UCSD-AML1 (cell line): ENCODE data around the gene RHD.
"Not testable (repeated sequence)": the region's sequence is repeated elsewhere in the genome, so short reads cannot be mapped to it uniquely, and the experiment has no call there.

Source experiments
- DNase-seq: peaks from one replicate; lab custom pipeline; 2025; ENCODE audit not compliant: unreplicated experiment; lab: John Stamatoyannopoulos, UW

Gene RHD

DNA sequence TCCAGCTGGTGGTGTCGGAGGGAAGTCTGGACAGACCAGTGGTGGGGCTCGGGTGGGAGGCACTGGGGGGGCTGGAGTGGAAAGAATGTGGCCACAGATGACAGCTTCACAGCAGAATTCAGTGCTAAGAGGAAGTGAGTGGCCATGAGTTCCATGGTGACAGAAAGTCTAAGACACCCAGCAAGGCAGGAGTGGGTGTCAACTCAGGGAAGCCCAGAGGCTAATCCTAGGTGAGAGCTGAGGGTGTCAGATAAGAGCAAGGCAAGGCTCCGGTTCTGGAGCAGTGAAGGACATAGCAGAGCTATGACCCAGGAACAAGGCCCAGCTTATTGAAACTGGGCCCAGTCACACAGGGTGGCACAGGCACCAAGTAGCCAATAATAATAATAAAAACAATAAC is 30.0 kb downstream of the RHD start:
- DNase-seq = not testable (repeated sequence)

DNA sequence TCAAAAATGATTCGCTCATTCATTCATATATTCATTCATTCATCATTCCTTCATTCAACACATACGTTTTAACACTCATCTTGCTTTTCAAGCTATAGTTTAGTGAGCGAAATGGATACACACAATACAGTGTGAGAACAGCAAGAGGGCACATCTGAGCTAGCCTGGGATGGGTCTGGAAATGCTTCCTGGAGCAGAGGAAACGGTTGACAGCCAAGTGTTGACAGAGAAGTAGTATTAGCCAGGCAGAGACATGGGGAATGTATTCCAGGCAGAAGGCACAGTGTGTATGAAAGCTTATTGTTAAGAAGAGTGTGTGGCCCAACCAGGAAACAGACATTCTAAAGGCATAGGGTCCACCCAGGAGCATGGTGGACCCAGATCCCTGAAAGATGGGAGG is 32.6 kb downstream of the RHD start:
- not testable (repeated sequence) for DNase-seq

DNA sequence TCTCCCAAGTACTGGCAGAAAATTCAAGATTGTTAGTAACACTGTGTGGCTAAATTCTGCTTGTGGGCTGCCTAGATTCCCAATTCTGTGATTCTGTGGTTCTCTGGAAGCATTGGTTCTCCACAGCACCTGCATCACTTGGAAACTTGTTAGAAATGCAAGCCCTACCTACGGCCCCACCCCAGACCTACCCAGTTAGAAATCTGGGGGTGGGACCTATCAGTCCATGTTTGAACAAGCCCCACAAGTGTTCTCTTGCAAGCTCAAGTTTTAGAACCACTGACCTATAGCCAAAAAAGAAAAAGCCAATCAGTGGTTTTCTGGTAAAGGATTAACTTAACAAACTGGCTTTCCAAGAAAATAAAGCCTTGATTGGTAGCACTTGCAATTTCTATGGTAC is 35.9 kb downstream of the RHD start:
- not testable (repeated sequence) for DNase-seq

DNA sequence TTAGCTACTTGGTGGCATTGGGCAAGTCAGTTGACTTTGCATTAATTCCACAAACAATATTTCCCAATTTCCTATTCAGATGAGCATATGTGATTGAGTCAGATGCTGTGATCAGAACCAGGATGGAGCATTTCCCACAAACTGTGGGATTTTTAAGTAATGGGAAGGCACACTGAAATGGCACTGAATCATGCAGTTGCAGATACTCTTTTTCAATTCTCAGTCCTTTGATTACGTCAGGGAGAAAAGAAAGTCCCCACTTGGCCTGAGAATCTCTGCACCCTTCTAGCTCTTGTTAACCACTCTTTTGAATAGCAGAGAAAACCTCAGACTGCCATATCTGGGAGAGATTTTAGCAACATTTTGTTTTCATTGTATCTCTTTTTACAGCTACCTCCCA is 36.8 kb downstream of the RHD start:
- not testable (repeated sequence) for DNase-seq

DNA sequence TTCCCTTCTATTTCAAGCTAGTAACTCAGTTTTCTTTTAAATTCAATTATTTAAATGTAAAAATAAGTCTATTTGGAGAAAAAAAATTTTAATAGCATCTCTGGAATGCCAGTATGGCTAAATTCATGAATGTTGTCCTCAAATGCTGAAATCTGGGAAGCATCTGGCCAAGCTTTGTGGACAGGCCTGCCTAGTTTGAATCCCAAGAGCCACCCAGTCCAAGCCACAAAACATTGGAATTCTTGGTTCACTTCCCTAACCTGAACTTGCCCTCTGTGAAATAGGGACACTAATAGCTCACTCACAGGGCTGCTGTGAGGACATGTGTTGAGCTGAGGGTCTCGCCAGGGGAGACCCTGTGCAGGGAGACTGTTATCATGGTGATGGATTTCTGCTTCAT is 37.2 kb downstream of the RHD start:
- not testable (repeated sequence) for DNase-seq

DNA sequence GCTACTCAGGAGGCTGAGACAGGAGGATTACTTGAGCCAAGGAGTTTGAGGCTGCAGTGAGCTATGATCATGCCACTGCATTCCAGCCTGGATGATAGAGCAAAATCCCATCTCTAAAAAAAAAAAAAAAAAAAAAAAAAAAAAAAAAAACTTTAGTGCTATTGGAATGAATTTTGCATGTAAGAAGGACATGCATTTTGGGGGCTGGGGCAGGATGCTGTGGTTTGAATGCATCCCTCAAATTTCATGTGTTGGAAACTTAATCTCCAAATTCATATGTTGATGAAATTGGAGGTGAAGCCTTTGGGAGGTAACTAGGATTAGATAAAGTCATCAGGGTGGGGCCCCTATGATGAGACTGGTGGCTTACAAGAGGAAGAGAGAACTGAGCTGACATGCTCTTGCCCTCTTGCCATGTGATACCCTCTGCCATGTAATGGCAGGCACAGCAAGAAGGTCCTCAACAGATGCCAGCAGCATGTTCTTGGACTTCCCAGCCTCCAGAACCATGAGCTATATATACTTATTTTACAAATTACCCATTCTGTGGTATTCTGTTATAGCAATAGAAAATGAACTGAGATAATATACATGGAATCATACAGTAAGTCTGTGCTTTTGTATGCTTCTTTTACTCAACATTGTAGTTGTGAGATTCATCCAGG is 40.6 kb downstream of the RHD start:
- DNase-seq = not testable (repeated sequence)

DNA sequence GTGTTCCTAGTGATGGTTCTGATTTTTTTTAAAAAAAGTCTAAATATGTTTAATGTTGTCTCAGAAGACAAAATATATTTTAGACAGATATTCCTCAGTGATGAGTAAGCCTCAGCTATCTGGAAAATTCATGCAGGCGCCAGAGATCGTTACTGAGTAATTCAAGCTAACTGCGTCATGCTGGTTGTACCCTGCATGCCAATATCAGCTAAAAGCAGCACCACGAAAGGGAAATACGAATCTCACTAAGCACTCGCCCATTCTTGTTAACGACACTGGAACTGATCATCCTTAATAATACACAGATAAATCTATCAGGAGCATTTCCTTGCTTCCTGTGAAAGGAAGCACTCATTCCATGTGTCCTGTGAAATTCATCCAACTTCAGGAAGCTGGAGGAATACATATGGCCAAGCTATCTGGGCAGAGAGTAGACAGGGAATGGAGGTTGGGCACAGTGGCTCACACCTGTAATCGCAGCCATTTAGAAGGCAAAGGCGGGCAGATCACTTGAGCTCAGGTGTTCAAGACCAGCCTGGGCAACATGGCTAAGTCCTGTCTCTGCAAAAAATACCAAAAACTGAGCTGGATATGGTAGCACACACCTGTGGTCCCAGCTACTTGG is 48.1 kb downstream of the RHD start:
- DNase-seq = not testable (repeated sequence)

DNA sequence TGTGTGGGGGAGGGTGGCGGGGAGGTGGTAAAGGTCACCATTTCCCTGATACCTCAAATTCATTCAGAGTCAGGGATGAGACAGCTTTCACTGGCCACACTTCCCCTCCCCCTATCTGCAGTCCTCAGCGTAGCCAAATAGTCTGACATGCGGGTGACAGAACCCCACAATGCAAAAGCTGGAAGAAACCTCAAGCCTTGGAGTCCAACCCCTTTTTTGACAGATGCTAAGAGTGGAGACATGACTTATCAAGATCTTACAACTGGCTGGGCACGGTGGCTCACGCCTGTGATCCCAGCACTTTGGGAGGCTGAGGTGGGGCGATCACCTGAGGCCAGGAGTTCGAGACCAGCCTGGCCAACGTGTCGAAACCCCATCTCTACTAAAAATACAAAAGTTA is 49.8 kb downstream of the RHD start:
- not testable (repeated sequence) for DNase-seq

DNA sequence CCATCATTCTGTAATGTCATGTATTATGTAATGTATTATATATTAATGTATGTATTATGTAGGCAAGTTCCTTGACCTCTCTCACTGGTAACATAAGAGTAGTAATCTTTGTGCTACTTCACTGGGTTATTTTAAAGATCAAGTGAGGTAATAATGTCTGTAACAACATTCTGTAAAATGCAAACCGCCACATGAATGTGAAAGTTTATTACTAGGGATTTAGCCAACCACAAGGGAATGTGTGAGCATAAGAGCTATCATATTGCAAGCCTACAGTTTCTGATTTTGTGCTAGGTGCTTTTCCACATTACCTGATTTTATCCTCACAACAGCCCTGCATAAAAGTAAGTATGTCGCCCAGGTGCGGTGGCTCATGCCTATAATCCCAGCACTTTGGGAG is 52.1 kb downstream of the RHD start:
- DNase-seq = not testable (repeated sequence)

DNA sequence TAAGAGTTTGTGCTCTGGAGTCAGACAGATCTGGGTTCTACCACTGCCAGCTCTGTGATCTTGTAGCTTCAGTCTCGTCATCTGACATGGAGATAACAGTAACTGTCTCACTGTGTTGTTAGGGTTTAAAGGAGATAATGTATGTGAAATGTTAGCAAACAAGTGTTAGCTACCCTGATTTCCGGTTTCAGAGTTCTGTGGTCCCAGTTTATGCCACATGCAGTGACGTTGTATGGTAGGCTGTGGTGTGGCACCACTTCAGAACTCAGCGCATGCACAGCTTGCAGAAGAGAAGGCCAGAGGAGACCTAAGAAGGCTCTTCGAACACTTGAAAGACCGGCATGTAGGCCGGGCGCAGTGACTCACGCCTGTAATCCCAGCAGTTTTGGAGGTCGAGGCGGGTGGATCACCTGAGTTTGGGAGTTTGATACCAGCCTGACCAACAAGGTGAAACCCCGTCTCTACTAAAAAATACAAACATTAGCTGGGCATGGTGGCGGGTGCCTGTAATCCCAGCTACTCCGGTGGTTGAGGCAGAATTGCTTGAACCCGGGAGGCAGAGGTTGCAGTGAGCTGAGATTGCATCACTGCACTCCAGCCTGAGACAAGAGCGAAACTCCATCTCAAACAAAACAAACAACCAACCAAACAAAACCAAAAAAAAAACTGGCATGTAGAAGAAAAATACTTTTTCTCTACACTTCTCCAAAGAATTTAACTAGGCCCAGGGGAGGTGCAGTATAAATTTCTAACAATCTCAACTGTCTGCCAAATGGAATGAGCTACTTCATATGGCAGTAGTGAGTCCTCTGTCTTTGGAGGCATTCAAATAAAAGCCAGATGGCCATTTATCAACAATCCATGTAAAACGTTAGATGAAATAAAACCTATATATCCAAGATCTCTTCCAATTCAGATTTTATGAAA is 55.8 kb downstream of the RHD start:
- not testable (repeated sequence) for DNase-seq

DNA sequence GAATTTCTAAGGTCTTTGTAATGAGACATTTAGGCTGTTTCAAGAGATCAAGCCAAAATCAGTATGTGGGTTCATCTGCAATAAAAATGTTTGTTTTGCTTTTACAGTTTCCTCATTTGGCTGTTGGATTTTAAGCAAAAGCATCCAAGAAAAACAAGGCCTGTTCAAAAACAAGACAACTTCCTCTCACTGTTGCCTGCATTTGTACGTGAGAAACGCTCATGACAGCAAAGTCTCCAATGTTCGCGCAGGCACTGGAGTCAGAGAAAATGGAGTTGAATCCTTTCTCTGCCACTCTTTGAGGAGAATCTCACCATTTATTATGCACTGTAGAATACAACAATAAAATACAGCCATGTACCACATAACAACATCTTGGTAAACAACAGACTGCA is 56.5 kb downstream of the RHD start:
- not testable (repeated sequence) for DNase-seq

DNA sequence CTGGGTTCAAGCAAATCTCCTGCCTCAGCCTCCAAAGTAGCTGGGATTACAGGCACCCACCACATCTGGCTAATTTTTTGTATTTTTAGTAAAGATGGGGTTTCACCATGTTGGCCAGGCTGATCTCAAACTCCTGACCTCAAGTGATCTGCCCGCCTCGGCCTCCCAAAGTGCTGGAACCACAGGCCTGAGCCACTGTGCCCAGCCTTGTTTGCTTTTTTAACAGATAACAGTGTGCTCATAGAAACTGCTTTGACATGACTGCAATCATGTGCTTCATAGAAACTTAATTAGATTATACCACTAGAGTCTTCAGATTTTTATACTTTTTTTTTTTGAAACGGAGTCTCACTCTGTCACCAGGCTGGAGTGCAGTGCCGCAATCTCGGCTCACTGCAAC is 57.0 kb downstream of the RHD start:
- DNase-seq = not testable (repeated sequence)

DNA sequence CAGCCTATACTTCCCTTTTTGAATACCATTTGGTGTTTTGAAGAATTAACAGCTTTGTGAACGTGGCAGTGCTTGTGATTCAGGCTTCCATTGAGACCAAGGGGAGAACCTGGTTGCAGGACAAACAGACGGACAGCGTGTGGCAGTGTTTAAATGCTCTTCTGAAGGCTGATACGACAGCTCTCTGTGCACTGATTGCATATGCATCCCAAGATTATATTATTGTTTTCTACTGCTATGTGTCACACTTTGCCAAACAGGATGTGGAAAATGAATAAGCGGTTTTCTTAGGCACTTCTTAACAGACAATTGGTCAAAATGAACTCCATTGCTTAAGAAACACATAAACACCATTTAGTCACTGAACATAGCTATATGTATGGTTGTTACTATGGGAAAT is 57.6 kb downstream of the RHD start:
- not testable (repeated sequence) for DNase-seq

DNA sequence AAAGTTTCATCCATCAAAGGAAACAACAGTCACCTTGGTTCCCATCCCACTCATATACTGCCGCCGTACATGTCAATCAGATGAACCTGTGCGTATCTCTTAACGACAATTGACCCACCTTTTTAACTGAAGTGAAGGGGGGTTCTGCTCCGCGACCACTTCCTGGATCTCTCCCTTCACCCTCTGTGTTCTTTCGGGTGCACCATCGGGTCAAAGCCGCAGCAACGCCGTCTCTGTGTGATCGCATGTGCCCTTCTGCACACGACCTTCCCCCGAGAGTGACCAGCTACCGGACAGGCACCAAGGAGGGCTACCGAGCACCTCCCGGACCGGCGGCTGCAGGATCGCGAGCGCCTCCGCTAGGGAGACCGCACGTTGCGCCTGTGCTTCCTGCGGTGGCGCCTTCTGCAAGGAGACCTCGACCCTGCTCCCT is 64.6 kb downstream of the RHD start:
- DNase-seq = not testable (repeated sequence)

DNA sequence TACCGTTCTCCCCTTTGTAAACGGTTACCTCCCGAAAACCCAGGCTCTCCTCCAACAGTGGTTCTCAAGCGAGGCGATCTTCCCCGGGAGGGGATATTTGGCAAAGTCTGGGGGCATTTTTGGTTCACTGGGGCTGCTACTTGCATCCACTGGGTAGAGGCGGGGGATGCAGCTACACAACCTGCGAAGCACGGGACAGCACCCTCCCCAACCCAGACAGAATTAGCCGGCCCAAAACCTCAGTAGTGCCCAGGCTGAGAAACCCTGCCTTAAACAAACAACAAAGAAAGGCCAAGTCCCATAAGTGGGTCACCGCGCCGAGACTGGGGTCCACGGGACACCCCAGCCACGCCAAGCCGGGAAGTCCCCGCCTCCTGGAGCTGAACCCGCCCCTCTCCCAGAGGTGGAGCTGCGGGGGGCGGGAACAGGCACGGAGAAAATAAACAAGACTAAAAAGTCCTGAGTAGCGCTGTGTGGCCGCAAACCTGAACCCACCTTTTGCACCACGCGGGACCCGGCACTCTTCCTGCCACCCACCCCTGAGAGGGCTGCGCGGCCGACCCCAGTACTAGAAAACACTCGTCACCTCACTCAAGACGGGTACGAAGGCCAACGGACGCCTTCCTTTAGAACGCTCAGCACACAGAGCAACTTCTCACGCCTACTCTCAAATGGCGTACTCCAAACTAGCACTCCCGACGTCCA is 65.3 kb downstream of the RHD start:
- DNase-seq = not testable (repeated sequence)

DNA sequence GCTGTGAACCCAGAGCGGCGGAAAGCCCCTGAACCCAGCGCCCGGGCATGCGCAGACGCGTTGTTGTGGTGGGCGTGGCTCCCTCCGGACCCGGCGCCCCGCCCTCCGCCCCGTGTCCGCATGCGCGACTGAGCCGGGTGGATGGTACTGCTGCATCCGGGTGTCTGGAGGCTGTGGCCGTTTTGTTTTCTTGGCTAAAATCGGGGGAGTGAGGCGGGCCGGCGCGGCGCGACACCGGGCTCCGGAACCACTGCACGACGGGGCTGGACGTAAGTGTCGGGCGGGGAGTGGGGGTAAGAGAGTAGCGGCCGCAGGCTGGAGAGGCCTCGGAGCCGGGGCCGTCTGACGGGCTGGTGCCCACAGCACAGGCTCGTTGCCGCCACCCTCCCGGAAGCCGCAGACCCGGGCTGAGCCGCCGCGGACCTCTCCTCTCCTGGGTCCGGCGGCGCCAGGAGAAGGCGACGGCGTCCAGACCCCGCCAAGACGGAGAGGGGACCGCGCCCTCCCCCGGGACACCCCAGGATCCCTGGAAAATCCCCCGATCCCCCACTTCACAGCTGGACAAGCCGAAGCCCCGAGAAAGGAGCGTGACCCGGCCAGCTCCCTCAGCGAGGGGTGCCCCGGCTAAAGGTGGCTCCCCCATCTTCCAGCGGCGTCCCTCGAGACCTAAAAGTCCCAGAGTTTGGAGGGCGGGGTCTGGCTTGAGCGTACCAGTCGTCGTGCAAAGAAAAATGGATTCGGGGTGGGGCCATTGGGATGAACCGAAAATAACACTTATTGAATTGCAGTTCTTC is 66.1 kb downstream of the RHD start, which contains the start of gene TMEM50A:
Gene TMEM50A (plus strand): TSS at position 147 of the 794 bp plus-strand sequence. CDS start 2,153 bp downstream, outside the sequence.
- peak; percentile 90 for DNase-seq

DNA sequence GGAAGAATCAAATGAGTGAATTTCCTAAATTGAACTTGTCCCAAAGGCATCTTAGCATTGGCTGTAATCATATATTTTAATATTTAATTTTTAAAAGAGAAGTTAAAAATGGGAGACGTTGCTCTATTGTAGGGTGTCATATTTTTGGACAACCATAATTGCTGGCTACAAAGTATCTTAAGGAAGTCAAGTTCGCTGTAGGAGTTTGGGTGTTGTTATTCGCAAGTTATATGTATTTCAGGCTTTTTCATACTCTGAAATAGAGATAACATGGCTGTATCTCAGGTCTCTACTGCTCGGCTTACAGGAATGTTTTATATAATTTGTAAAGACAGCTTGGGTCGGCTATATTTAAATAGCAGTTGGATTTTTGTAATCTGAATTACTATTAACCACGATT is 66.7 kb downstream of the RHD start:
- no peak for DNase-seq

DNA sequence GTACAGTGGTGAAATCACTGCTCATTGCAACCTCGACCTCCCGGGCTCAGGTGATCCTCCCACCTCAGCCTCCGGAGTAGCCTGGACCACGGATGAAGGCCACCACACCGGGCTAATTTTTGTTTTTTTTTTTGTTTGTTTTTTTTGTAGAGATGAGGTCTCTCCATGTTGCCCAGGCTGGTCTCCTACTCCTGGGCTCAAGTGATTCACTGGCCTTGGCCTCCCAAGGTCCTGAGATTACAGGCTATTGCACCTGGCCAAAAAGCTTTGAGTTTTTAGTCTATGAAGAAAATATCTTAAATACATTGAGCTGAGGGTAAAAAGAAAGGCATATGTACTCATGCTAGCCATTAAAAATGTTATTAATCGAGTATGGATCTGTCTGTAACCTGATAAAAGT is 69.4 kb downstream of the RHD start:
- DNase-seq = no peak

DNA sequence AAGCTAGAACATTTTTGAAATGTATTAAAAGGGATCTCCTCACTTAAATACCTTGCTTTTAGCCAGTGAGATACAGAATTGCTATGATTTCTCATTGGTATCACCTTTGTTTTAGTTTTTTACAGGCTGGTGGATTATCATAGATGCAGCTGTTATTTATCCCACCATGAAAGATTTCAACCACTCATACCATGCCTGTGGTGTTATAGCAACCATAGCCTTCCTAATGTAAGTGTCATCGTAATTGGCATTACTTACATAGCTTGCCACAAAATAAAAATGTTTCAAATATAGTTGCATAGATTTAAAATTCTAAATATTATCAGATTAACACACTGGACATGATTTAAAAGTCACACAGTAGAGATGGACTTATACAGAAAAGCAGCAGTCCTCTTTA is 70.5 kb downstream of the RHD start:
- no peak for DNase-seq

DNA sequence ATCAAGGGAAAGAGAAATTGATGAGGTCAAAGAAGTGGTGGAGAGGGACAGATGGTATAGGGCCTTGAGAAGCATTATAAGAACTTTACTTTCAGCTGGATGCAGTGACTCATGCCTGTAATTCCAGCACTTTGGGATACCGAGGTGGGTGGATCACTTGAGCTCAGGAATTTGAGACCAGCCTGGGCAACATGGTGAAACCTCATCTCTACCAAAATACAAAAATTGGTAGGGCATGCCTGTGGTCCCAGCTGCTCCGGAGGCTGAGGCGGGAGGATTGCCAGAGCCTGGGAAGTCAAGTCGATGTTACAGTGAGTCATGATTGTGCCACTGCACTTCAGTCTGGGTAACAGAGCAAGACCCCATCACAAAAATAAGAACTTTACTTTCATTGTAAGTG is 71.6 kb downstream of the RHD start:
- no peak for DNase-seq
